G401 (cell line): ENCODE results near the gene RBM39. TPM values are rescaled to one million over a fixed set of nuclear protein-coding genes. Genes with fewer than 3 reads are reported as not detected.

Source experiments
- DNase-seq: peaks from one replicate; pipeline ENCODE4 v3.0.0-alpha.2; 2015; ENCODE audit warnings: low spot score
- in situ Hi-C: cut with HindIII; loops from 2 replicates; pipeline ENCODE4 v1.10.0; 2016; ENCODE audit warnings: low sequenced_read_pairs, mixed read lengths
- total RNA-seq: library from RNA; depleted of rRNA; stranded (reverse); fragments of >200 nt; shearing (Covaris generic); gene quantifications from 2 replicates; pipeline ENCODE4 v1.2.3, GENCODE V29; 2014; rRNA removed

Gene RBM39
- total RNA-seq, 1 experiment from 2014 or later: 324 TPM

DNA sequence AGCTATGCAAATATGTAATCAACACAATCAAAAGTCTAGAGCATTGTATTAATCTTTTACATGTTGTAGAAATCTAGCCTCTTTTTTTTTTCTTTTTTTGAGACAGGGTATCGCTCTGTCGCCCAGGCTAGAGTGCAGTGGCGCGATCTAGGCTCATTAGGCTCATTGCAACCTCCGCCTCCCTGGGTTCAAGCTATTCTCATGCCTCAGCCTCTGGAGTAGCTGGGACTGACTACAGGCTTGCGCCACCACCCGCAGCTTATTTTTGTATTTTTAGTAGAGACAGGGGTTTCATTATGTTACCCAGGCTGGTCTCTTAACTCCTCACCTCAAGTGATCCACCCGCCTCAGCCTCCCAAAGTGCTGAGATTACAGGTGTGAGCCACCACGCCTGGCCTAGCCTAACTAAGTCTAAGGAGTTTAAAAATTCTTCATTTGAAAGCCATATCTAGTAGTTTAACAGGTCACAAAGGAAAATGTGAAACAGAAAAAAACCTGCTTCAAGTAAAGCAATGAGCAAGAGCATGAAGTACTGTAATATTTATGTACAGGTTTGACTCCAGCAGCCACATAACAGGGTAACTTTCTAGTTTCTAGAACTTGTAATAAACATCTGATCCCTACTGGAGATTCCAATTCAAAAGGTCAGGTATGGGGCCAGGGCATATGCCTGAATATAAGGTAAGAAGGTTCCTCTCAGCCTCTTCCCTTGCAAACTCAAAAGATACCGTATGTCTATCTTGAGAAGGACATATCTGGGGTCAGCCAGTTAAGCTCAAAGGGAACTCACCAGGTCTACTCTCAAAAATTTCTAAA, 81.7 kb downstream of the RBM39 start:
- in situ Hi-C loops: no loop called here
- no peak for DNase-seq

DNA sequence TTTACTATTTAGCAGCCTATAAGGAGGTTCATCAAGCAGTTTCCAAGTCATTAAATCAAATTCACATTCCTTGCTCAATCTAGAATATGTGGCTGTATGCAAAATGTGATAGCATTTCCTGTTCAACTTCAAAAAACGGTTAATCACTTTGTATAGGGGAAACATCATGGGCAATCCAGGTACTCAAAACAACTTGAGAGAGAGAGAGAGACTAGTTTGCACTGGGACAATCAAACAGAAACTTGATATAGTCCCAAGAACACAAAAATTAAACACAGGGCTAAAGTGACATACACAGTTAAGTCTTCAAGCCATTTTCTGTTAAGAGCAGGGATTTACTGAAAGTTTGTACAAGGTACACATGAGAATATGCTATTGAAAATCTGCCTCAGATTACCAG, 84.8 kb downstream of the RBM39 start:
- in situ Hi-C loops: no loop called here
- DNase-seq: no peak

DNA sequence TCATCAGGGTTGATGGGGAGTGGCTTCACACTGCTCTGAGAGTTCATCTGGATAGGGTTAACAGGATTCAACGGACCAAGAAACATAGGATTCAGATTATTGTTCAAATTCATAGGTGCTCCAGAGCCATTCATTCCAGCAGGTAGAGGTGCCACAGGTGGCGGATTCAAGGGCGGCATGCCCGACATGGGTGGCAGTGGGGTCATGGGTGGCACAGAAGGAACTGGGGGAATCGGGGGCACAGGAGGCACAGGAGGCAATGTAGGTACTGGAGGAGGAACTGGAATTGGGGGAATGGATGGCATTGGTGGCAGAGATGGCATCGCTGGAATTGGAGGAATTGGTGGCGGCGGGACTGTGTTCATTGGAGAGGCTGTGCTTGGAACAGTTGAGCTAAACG, 87.6 kb downstream of the RBM39 start:
- no peak for DNase-seq
- in situ Hi-C loops: no loop called here

DNA sequence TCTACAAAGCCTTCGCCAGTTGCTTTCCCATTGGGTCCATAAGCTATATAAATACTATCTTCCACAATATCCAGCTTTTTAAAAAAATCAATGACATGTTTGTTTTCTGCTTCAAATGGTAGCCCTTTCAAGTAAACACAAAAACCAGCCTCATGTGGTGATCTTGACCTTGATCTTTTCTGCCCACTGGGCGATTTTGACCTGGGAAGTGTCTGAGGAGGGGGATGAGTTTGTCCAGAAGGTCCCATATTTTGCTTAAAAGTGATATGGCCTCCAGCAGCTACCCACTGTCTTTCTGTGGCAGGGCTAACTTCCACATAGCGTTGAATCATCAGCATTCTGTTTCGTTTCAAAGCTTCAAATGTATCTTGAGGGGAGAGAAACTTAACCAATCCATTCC, 88.2 kb downstream of the RBM39 start:
- no peak for DNase-seq
- in situ Hi-C loops: no loop called here

Other genes with a start within 250 kb of the RBM39 start
- gene C20orf173, start 212.6 kb downstream of the RBM39 start, total RNA-seq: not detected in 2 replicates
- gene ERGIC3, start 200.2 kb downstream of the RBM39 start, total RNA-seq: 344 and 371 TPM in 2 replicates
- 8.0 and 12.7 TPM in 2 replicates for gene SPAG4, start 126.4 kb downstream of the RBM39 start, total RNA-seq
- gene CPNE1, start 77.4 kb downstream of the RBM39 start, total RNA-seq: 49.2 and 87.2 TPM in 2 replicates
- 72.7 and 80.0 TPM in 2 replicates for gene RBM12, start 77.4 kb downstream of the RBM39 start, total RNA-seq
- 77.7 and 89.4 TPM in 2 replicates for gene NFS1, start 42.9 kb downstream of the RBM39 start, total RNA-seq
- gene ROMO1, start 42.9 kb downstream of the RBM39 start, total RNA-seq: 152 and 320 TPM in 2 replicates
- 46.1 and 81.2 TPM in 2 replicates for gene PHF20, start 29.8 kb upstream of the RBM39 start, total RNA-seq
- gene SCAND1, start 212.2 kb upstream of the RBM39 start, total RNA-seq: 83.0 and 147 TPM in 2 replicates
- 5.8 and 8.6 TPM in 2 replicates for gene CNBD2, start 226.3 kb upstream of the RBM39 start, total RNA-seq